B cell (primary cell): ENCODE data around the gene AIG1.

Experiments
- EZH2 ChIP-seq: IDR thresholded peaks from 2 replicates; pipeline ENCODE4 v1.6.1; 2012; ENCODE audit warnings: borderline replicate concordance, low read depth, mild to moderate bottlenecking, moderate library complexity, low read length; ENCODE audit not compliant: insufficient read depth, poor library complexity, severe bottlenecking
- TF ChIP-seq, protein P1 (sequence below): fragments of 200-600 bp; IDR thresholded peaks from one replicate; pipeline ENCODE4 v1.8.0; 2022; ENCODE audit warnings: antibody characterized with exemption, mild to moderate bottlenecking

DNA sequence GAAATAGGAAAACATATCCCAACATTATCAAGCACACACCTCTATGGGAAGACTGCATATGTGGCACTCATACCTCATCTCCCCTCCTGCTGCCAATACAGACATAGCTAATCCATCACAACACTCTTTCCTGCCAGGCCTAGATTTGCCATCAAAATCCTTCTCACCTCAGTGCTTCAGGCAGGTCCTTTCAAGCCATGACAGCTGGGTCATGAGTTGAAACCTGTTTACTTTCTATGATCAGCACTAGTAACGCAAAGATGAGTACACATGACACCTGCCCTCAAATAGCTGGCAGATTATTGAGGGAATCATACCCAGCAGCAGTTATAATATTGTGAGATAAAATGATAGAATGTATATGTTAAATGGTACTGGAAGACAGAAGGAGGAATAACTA is 183.1 kb downstream of the AIG1 start:
- TF ChIP-seq EZH2, result no peak
- TF ChIP-seq, protein P1, sequence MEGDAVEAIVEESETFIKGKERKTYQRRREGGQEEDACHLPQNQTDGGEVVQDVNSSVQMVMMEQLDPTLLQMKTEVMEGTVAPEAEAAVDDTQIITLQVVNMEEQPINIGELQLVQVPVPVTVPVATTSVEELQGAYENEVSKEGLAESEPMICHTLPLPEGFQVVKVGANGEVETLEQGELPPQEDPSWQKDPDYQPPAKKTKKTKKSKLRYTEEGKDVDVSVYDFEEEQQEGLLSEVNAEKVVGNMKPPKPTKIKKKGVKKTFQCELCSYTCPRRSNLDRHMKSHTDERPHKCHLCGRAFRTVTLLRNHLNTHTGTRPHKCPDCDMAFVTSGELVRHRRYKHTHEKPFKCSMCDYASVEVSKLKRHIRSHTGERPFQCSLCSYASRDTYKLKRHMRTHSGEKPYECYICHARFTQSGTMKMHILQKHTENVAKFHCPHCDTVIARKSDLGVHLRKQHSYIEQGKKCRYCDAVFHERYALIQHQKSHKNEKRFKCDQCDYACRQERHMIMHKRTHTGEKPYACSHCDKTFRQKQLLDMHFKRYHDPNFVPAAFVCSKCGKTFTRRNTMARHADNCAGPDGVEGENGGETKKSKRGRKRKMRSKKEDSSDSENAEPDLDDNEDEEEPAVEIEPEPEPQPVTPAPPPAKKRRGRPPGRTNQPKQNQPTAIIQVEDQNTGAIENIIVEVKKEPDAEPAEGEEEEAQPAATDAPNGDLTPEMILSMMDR, result no peak
